NCI-H1417 (cell line): ENCODE measurements around the gene IL4R.
"Not testable (repeated sequence)": the region's sequence is repeated elsewhere in the genome, so short reads cannot be mapped to it uniquely, and the experiment has no call there.

Experiments
- DNase-seq, 3 experiments: peaks; one replicate each; lab custom pipeline; 2025; lab: John Stamatoyannopoulos, UW

Gene IL4R

GRCh38 chr16:27313422-27314160 lies at the start of gene IL4R:
TSS of gene IL4R (plus strand) at chr16:27313974. CDS start at chr16:27340204, 26,230 bp downstream.
- no peak for DNase-seq

GRCh38 chr16:27264151-27264550 lies 49.6 kb upstream of the IL4R start:
- no peak for DNase-seq

DNA sequence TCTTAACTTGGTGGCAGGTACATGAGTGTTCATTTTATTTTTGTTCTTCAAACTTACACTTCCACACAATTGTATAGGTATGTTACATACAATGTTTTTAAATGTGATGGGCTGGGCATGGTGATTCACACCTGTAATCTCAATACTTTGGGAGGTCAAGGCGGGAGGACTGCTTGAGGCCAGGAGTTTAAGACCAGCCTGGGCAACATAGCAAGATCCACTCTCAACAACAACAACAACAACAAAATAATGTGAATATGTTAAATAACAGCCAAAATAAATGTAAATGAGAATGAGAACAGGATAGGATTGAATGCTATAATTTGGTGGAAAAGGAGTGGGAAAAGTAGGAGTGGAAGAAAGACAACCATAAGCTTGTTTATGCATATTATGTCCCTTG lies 47.8 kb upstream of the IL4R start:
- no peak for DNase-seq

DNA sequence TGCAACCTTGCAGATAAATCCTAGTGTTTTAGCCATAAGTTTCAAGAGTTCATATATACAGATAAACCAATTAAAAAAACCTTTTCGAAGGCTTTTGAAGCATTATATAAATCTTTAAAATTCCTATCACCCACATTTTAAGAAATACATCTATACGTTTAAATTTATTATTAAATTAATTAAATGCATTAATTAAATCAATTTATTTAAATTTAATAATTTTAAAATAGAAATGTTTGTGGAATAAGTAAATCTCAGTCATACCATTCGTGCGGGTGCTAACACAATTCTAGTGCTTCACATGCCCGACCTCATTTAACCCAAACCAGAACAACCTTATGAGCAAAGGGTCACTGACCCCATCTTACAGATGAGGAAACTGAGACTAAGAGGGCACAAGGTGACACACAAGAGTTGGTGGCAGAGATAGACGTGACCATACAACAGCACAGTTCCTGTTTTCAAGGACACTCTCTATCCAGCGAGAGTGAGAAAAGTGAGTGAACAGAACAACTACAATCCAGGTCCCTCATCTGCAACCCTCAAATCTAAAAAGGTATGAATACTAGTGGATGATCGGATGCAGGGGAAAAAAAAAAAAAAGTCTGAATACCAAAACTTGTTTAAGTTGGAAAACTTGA lies 46.6 kb upstream of the IL4R start:
- DNase-seq, result no peak

- DNase-seq, result peak; percentile 83 to 93 (median 91)
Measured at GRCh38 chr16:27268376-27269299, 45.1 kb upstream of the IL4R start, which contains the start of gene NSMCE1. TSS of gene NSMCE1 (minus strand) at chr16:27268772. CDS start at chr16:27257570, 11,202 bp downstream.

DNA sequence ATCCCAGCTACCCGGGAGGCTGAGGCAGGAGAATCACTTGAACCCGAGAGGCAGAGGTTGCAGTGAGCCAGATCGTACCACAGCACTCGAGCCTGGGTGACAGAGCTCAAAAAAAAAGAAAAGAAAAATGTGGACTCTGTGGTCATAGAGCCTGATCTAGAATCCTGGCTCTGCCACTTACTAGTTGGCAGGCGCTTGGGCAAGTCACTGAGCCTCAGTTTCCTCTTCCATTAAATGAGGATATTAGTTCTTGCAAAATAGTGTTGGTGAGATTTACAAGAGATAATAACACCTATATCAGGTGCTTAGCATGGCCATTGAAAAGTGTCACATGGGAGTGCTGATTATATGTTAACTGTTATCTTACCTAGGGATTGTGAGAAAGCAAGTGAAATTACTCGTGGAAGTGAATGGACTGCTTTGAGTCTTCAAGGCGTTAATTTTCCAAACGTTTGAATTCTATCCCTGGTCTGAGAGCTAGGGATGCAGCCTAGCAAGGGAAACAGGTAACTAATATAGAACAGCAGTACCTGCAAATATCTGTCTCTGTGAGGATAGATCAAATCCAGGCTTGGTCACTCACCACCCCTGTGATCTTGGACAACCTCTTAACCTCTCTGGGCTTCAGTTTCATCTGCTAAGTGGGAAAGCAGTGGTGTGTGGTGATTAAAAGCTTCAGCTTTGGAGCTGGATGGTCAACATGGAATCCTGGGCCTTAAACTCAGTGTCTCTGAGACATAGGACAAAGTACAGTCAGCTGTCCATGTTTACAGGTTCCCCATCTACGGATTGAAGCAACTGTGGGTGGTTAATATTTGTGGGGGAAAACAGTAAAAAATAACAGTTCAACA lies 44.2 kb upstream of the IL4R start:
- no peak for DNase-seq

DNA sequence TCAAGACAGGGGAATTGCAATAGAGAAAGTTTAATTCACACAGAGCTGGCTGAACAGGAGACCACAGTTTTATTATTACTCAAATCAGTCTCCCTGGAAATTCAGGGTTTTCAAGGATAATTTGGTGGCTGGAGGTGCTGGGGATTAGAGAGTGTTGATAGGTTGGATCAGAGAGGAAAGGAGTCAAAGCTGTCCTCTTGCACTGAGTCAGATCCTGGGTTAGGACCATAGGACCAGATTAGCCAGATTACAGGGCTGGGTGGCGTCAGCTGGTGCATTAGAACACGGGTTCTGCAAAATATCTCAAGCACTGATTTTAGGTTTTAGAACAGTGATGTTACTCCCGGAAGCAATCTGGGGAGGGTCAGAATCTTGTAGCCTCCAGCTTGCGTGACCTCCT lies 43.4 kb upstream of the IL4R start:
- DNase-seq, result no peak

- no peak for DNase-seq
Measured at GRCh38 chr16:27272076-27272475, 41.7 kb upstream of the IL4R start.

DNA sequence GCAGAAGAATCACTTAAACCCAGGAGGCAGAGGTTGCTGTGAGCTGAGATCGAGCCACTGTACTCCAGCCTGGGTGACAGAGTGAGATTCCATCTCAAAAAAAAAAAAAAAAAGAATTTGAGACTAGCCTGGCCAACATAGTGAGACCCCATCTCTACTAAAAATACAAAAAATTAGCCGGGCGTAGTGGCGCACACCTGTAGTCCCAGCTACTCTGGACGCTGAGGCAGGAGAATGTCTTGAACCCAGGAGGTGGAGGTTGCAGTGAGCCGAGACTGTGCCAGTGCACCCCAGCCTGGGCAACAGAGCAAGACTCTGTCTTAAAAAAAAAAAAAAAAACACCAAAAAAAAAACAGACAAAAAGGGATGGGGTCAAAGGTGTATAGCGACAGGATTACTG lies 41.1 kb upstream of the IL4R start:
- DNase-seq, result not testable (repeated sequence)

GRCh38 chr16:27273330-27273669 lies 40.5 kb upstream of the IL4R start:
- DNase-seq, result no peak

DNA sequence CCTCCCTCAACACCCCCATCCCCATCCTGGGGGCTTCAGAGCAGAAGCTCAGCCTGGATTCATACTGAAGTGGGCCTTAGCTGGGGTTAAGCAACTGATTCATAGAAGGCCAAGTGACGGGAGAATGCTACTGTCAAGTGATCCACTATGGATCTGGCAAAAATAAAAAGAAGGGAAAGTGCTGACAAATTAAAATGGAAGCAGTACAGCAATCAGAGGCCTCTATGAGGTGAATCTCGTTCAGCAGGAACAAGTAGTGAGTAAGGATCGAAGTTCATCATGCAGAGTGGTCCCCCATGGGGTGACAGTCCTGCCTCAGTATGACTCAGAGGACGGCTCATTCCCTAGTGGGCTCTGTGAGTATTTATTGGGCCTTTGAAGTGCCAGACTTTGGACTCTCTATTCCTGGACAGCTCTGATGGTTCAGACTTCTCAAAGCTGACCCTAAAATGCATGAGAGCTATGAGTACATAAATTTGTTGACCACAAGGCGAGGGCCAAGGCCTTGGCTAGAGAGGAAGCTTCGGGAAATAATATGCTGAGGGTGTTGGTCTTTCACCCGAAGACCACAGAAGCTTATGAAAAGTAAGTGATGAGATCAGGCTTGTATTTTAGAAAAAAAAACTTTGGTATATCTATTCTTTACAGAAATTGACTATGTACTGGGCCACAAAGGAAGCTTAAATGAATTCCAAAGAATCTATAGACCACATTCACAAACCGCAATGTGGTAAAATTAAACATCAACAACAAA lies 39.9 kb upstream of the IL4R start:
- DNase-seq, result no peak

GRCh38 chr16:27274424-27274874 lies 39.3 kb upstream of the IL4R start:
- not testable (repeated sequence) for DNase-seq

GRCh38 chr16:27275394-27275793 lies 38.4 kb upstream of the IL4R start:
- no peak for DNase-seq

DNA sequence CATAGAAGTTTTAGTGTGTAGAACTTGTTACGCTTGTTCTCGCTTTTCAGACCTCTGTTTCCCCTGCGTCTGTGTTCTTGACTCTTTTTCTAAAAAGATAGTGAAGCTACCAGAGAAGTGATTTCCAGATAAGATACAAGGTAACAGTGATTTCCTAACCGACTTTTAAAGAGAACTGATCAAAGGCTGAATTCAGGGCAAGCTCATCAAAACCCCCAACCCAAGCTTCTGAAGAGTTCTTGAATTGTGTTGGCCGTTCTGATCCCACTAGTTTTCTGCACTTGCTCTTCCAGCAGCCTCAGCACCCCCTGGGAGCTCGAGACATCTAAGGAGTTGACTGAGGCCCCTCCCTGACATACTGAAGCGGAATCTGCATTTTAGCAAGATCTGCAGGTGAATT lies 32.5 kb upstream of the IL4R start:
- DNase-seq, result no peak

DNA sequence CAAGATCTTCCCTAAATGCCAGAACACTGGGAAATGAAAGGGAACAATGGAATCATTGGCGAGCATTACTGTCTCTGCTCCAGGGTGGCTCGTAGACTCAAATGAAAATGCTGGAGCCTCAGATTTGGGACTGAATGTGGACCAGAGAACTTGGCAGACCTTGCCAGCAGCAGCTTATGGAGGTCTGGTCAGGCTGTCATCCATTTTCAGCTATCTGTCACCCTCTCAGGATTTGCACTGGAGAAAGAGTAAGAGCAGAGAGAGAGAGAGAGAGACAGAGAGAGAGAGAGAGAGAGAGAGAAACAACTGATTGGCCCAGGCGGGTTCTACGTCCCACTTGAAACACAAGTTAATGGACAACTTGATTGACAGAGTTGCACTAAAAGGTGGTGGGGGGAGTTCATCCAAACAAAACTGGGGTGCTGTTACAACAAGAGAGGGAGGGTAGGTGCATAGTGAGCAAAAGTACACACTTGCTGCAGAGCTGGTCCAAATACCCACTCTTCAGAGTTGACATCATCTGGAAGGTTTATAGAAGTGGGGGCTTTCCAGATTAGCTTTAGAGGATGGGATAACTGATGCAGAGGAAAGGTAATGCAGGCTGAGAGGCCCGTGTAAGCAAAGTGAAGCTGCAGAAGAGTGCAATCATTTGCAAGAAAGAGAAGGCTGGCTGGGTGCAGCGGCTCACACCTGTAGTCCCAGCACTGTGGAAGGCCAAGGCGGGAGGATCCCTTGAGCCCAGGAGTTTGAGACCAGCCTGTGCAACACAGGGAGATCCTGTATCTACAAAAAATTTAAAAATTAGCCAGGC lies 28.7 kb upstream of the IL4R start:
- DNase-seq, result no peak

GRCh38 chr16:27285676-27286196 lies 28.0 kb upstream of the IL4R start:
- no peak for DNase-seq

- DNase-seq, result no peak
Measured at GRCh38 chr16:27286451-27286850, 27.3 kb upstream of the IL4R start.

GRCh38 chr16:27287051-27287811 lies 26.5 kb upstream of the IL4R start:
- no peak for DNase-seq

DNA sequence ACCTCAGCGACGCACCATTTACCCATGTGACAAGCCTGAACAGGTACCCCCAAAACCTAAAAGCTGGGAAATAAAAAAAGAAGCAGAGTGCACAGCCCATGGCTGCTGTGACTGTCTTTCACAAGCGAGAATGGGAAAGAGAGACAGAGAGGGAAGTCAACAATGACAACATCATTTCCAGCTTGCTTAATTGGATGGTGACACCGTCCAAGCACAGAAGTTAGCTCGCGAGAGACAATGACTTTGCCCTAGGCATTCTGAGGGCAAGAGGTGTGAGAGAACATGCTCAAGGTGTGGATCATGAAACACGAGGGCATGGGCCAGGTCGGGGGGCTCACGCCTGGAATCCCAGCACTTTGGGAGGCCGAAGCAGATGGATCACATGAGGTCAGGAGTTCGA lies 25.9 kb upstream of the IL4R start:
- no peak for DNase-seq
